Endothelial cell of umbilical vein (primary cell): Measurements from ENCODE around the gene SFTA2. TPM values are rescaled to one million over a fixed set of nuclear protein-coding genes. Genes with fewer than 3 reads are reported as not detected.

Experiments used
- BruUV-seq: library from RNA; stranded (reverse); fragments of 400-500 nt; replicated peaks from 2 replicates; lab custom pipeline; 2021; lab: Mats Ljungman, UMichigan
- CTCF ChIA-PET: fragments of 300-600, 350-600 bp; sonication (Branson Sonifier 250); formaldehyde crosslinking; loops from one replicate; lab custom pipeline; 2021; ENCODE audit warnings: antibody characterized with exemption, inconsistent platforms; lab: Charles Lee
- POLR2A ChIA-PET: fragments of 300-600, 350-600 bp; sonication (Branson Sonifier 250); formaldehyde crosslinking; loops from one replicate; lab custom pipeline; 2021; ENCODE audit warnings: antibody characterized with exemption, inconsistent platforms; lab: Charles Lee
- DNase-seq: peaks from one replicate; pipeline ENCODE4 v3.0.0-alpha.2; 2011; ENCODE audit warnings: low read depth, low spot score
- FAIRE-seq: peaks from 2 replicates; lab custom pipeline; 2011; peaks lifted over from hg19 to GRCh38; lab: Jason Lieb, UNC
- H2AFZ ChIP-seq: 2 replicates; pipeline ENCODE4 v1.6.0; 2012; ENCODE audit warnings: low read depth, low read length, control low read depth, inconsistent platforms
- H3K27ac ChIP-seq: 2 replicates; pipeline ENCODE4 v1.5.1; 2011; ENCODE audit warnings: low read depth, mild to moderate bottlenecking, control low read depth, low read length, moderate library complexity; ENCODE audit not compliant: insufficient read depth
- H3K27me3 ChIP-seq, 2 experiments: 2 replicates each; pipeline versions ENCODE4 v1.6.0 to v1.6.1; 2011; ENCODE audit warnings: low read length in 2 of 2, mixed read lengths in 1 of 2; ENCODE audit not compliant: control insufficient read depth in 2 of 2, insufficient read depth in 2 of 2
- H3K36me3 ChIP-seq, 2 experiments: 2 replicates in 1 of 2; 3 replicates in 1 of 2; pipeline ENCODE4 v1.5.1; 2011; ENCODE audit warnings: low read length in 2 of 2, mild to moderate bottlenecking in 1 of 2, moderate library complexity in 1 of 2; ENCODE audit not compliant: control insufficient read depth in 2 of 2, insufficient read depth in 2 of 2; ENCODE audit errors: extremely low read depth in 1 of 2
- H3K4me1 ChIP-seq: 3 replicates; pipeline ENCODE4 v1.5.1; 2011; ENCODE audit warnings: mild to moderate bottlenecking, low read length; ENCODE audit not compliant: control insufficient read depth, insufficient read depth; ENCODE audit errors: extremely low read depth
- H3K4me2 ChIP-seq: 2 replicates; pipeline ENCODE4 v1.6.1; 2011; ENCODE audit warnings: low read length, control low read depth, mixed read lengths; ENCODE audit not compliant: insufficient read depth
- H3K4me3 ChIP-seq, 3 experiments: fragments of 200-600 bp in 1 of 3; sonication (generic), shearing (Covaris generic) in 1 of 3; replicated peaks in 1 of 3; 2 replicates each; pipeline ENCODE4 v1.5.1; 2011 to 2016; ENCODE audit warnings: control low read depth in 3 of 3, low read length in 3 of 3, mild to moderate bottlenecking in 2 of 3, inconsistent platforms in 1 of 3, low read depth in 1 of 3, moderate library complexity in 1 of 3; ENCODE audit not compliant: insufficient read depth in 1 of 3
- H3K79me2 ChIP-seq: 2 replicates; pipeline ENCODE4 v1.6.0; 2012; ENCODE audit warnings: low read length, inconsistent platforms; ENCODE audit not compliant: control insufficient read depth, insufficient read depth
- H3K9ac ChIP-seq: replicated peaks from 2 replicates; pipeline ENCODE3; 2011; ENCODE audit warnings: low read length, control low read depth; ENCODE audit not compliant: insufficient read depth; ENCODE audit errors: extremely low read depth
- H3K9me1 ChIP-seq: replicated peaks from 3 replicates; pipeline ENCODE4 v1.6.0; 2011; ENCODE audit warnings: mild to moderate bottlenecking, low read length; ENCODE audit not compliant: control insufficient read depth, insufficient read depth; ENCODE audit errors: extremely low read depth
- H3K9me3 ChIP-seq: replicated peaks from 2 replicates; pipeline ENCODE4 v1.5.1; 2012; ENCODE audit warnings: low read length, inconsistent platforms; ENCODE audit not compliant: control insufficient read depth, insufficient read depth
- H4K20me1 ChIP-seq: replicated peaks from 2 replicates; pipeline ENCODE3; 2011; ENCODE audit warnings: mild to moderate bottlenecking, low read length; ENCODE audit not compliant: control insufficient read depth, insufficient read depth; ENCODE audit errors: extremely low read depth
- CTCF ChIP-seq, 2 donors: IDR thresholded peaks; 1 replicate in 1 of 2; 2 replicates in 1 of 2; pipeline ENCODE4 v1.5.1; 2011; ENCODE audit warnings: low read length in 2 of 2, mild to moderate bottlenecking in 2 of 2, moderate library complexity in 2 of 2, control low read depth in 1 of 2, inconsistent platforms in 1 of 2, low read depth in 1 of 2; ENCODE audit not compliant: insufficient read depth in 1 of 2; ENCODE audit errors: extremely low read depth in 1 of 2
- EZH2 ChIP-seq: IDR thresholded peaks from 2 replicates; pipeline ENCODE4 v1.6.1; 2012; ENCODE audit warnings: borderline replicate concordance, low read depth, mild to moderate bottlenecking, moderate library complexity, low read length, inconsistent platforms; ENCODE audit not compliant: severe bottlenecking
- FOS ChIP-seq: IDR thresholded peaks from 2 replicates; pipeline ENCODE4 v1.6.1; 2011; ENCODE audit warnings: mild to moderate bottlenecking, low read length, moderate library complexity, borderline replicate concordance; ENCODE audit not compliant: insufficient read depth
- GATA2 ChIP-seq: IDR thresholded peaks from 2 replicates; pipeline ENCODE4 v1.7.0; 2011; ENCODE audit warnings: low read depth, mild to moderate bottlenecking, moderate library complexity, mixed read lengths, low read length; ENCODE audit not compliant: insufficient read length, insufficient read depth
- JUN ChIP-seq: IDR thresholded peaks from 2 replicates; pipeline ENCODE4 v1.6.1; 2011; ENCODE audit warnings: borderline replicate concordance, low read depth; ENCODE audit not compliant: insufficient read length, insufficient read depth
- MAX ChIP-seq: IDR thresholded peaks from 2 replicates; pipeline ENCODE4 v1.6.1; 2011; ENCODE audit not compliant: insufficient read depth, insufficient read length
- MYC ChIP-seq: IDR thresholded peaks from one replicate; pipeline ENCODE4 v1.6.1; 2011; ENCODE audit warnings: mild to moderate bottlenecking, low read depth, low read length
- POLR2A ChIP-seq: IDR thresholded peaks from 2 replicates; pipeline ENCODE4 v1.6.1; 2012; ENCODE audit warnings: low read depth, mild to moderate bottlenecking, control low read depth, low read length
- POLR2AphosphoS5 ChIP-seq: IDR thresholded peaks from 2 replicates; pipeline ENCODE4 v1.6.1; 2012; ENCODE audit warnings: low read depth, mild to moderate bottlenecking, control low read depth, low read length, moderate library complexity; ENCODE audit not compliant: insufficient read depth
- dilution Hi-C: fragments of 300-500 bp; cut with MboI; formaldehyde crosslinking; loops from one replicate; pipeline ENCODE4 v1.15.0; 2019; ENCODE audit warnings: low sequenced_read_pairs; ENCODE audit not compliant: extremely low pct_ligation_motif_present
- intact Hi-C: fragments of 100-400 bp; cut with micrococcal nuclease; formaldehyde crosslinking; loops from one replicate; pipeline ENCODE4 v1.10.0; 2022
- polyA plus RNA-seq, 4 experiments: library from polyadenylated mRNA; depleted of rRNA in 3 of 4; stranded (reverse) in 3 of 4; unstranded in 1 of 4; fragments of >200 nt; gene quantifications; 2 replicates each; pipeline versions ENCODE4 v1.2.1 to v1.2.3, GENCODE V29; 2011 to 2012; ENCODE audit warnings: missing spikeins in 1 of 4
- total RNA-seq: library from RNA; stranded (reverse); gene quantifications from 2 replicates; pipeline ENCODE4 v1.2.3, GENCODE V29; 2021

Gene SFTA2
- total and polyA plus RNA-seq, 2 donors (not counting 3 experiments of a cell fraction or from before 2014, with no cell fraction given), result not detected

GRCh38 chr6:30913721-30914075, 18.3 kb downstream of the SFTA2 start:
- H3K4me1 ChIP-seq, result peaks cover 29% of the 10 kb centered on the region
- H3K9me3 ChIP-seq, result no peaks in the 10 kb centered on the region
- CTCF ChIA-PET, result interaction anchor here (0.6 to 7.6 kb wide), 29 partner anchors 9 to 431 kb away, joined by 3 to 142 read pairs (median 4); partner anchors contain the start of genes DDR1, DHX16 and PSORS1C1
- peak overlapping the region; percentile 45 for H3K9ac ChIP-seq
- TSS peak; percentile 22 for BruUV-seq
- POLR2A ChIA-PET, result interaction anchor here (0.6 to 0.9 kb wide), 2 partner anchors 85 to 102 kb away, joined by 3 read pairs; no protein-coding TSS in a partner anchor
- H2AFZ ChIP-seq, result peak overlapping the region; percentile 85
- peak overlapping the region; percentile 67 for H3K27ac ChIP-seq
- no peaks in the 10 kb centered on the region for H3K9me1 ChIP-seq
- TF ChIP-seq GATA2 (no peak), CTCF (IDR thresholded peaks at IDR 0.05; ENCODE audit: extremely low read depth in 1 of 2, insufficient read depth in 1 of 2, low read depth in 1 of 2, low read length in 2 of 2) (no peak), POLR2A (no peak), POLR2AphosphoS5 (no peak), JUN (no peak), EZH2 (no peak), FOS (no peak), MAX (no peak), MYC (no peak)
- DNase-seq, result no peak
- peak overlapping the region in 2 of 3 experiments; percentile 37 to 44 for H3K4me3 ChIP-seq
- peak overlapping the region; percentile 50 for H3K4me2 ChIP-seq
- H3K36me3 ChIP-seq, result peaks cover 7 to 31% of the 10 kb centered on the region in 2 experiments
- dilution Hi-C loops (no loop called here), intact Hi-C loops (loop anchor here (1.0 kb wide), 1 partner anchor 85 kb away; no protein-coding TSS in a partner anchor)
- no peaks in the 10 kb centered on the region for H4K20me1 ChIP-seq
- FAIRE-seq, result no peak
- peaks cover 8% of the 10 kb centered on the region for H3K79me2 ChIP-seq
- no peaks in the 10 kb centered on the region for H3K27me3 ChIP-seq
